ENCODE data around the gene TSSC4.

GRCh38 chr11:2411446-2412305, 11.1 kb downstream of the TSSC4 start:
- no peak for TF ChIP-seq CTCF (IDR thresholded peaks at IDR 0.05)
- TF ChIP-seq POLR2A (IDR thresholded peaks at IDR 0.05): no peak
